ENCODE results near the gene RGS3.
A peak's percentile ranks its signal among the peaks of the same experiment; 100 is the strongest.

The RGS3 gene

DNA sequence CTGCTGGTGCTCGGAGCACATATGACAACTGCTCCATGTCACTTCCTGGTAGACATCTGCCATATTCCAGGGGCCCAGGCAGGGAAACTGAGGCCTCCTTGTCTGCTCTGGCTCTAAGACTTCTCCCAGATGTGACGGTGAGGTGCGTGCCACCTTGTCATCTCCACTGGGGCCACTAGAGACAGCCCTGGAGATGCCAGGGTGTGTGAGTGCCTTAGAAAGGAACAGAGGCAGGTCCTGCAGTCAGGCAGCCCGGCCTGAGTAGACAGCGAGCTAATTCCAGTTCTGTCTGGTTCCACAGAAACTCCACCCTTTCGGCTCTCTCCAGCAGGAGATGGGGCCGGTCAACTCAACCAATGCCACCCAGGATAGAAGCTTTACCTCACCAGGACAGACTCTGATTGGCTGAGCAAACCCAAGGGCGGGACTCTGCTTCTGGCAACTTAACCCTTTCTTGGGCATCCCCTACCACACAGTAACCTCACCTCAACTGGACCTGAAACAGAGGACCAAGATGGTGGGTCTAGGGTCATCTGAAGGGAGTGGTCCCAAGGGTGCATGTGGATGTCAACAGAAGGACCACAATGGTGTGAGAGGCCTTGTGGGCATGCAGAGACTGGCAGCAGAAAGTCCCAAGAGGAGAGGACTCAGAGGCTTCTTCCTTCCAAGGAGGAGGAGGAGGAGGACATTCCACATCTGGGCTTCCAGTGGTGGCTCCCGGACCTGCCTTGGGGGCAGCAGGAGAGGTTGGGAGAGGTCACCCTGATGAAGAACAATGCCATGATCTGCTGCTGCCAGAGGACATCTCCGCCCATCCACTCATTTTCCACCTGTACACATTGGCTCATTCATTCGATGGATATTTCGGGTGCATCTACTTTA is 77.7 kb downstream of the RGS3 start:
- Histone ChIP-seq H3K9me3 (no peaks in the 10 kb centered on the region), H3K4me1 (peaks cover 24% of the 10 kb centered on the region), H3K27me3 (no peaks in the 10 kb centered on the region), H3K4me3 (ENCODE audit: low read depth, low read length) (no peak overlapping the region), H3K36me3 (peaks cover 4% of the 10 kb centered on the region; the same call in 1 of the 2 replicates)
- TF ChIP-seq, protein P1, sequence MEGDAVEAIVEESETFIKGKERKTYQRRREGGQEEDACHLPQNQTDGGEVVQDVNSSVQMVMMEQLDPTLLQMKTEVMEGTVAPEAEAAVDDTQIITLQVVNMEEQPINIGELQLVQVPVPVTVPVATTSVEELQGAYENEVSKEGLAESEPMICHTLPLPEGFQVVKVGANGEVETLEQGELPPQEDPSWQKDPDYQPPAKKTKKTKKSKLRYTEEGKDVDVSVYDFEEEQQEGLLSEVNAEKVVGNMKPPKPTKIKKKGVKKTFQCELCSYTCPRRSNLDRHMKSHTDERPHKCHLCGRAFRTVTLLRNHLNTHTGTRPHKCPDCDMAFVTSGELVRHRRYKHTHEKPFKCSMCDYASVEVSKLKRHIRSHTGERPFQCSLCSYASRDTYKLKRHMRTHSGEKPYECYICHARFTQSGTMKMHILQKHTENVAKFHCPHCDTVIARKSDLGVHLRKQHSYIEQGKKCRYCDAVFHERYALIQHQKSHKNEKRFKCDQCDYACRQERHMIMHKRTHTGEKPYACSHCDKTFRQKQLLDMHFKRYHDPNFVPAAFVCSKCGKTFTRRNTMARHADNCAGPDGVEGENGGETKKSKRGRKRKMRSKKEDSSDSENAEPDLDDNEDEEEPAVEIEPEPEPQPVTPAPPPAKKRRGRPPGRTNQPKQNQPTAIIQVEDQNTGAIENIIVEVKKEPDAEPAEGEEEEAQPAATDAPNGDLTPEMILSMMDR (IDR thresholded peaks at IDR 0.05; ENCODE audit: low read depth, low read length), result no peak
- DNase-seq, result peak; percentile 81

- DNase-seq, result no peak
- Histone ChIP-seq H3K4me3 (ENCODE audit: low read depth, low read length) (no peak overlapping the region), H3K4me1 (peaks cover 16% of the 10 kb centered on the region), H3K36me3 (peaks cover 4% of the 10 kb centered on the region; the same call in 1 of the 2 replicates), H3K27me3 (no peaks in the 10 kb centered on the region), H3K9me3 (no peaks in the 10 kb centered on the region)
- TF ChIP-seq, protein P1 (IDR thresholded peaks at IDR 0.05; ENCODE audit: low read depth, low read length), result no peak
Observed at GRCh38 chr9:113542006-113542405, 78.5 kb downstream of the RGS3 start.

- Histone ChIP-seq H3K4me1 (peaks cover 9% of the 10 kb centered on the region), H3K9me3 (no peaks in the 10 kb centered on the region), H3K4me3 (ENCODE audit: low read depth, low read length) (no peak overlapping the region), H3K27me3 (no peaks in the 10 kb centered on the region), H3K36me3 (peaks cover 4% of the 10 kb centered on the region; the same call in 1 of the 2 replicates)
- DNase-seq, result no peak
- TF ChIP-seq, protein P1 (IDR thresholded peaks at IDR 0.05; ENCODE audit: low read depth, low read length), result no peak
Observed at GRCh38 chr9:113542741-113543140, 79.2 kb downstream of the RGS3 start.

- Histone ChIP-seq H3K27me3 (no peaks in the 10 kb centered on the region), H3K4me1 (peaks cover 9% of the 10 kb centered on the region), H3K9me3 (no peaks in the 10 kb centered on the region), H3K36me3 (peaks cover 4% of the 10 kb centered on the region; the same call in 1 of the 2 replicates), H3K4me3 (ENCODE audit: low read depth, low read length) (no peak overlapping the region)
- TF ChIP-seq, protein P1 (IDR thresholded peaks at IDR 0.05; ENCODE audit: low read depth, low read length), result no peak
- DNase-seq, result no peak
Observed at GRCh38 chr9:113543296-113543981, 79.9 kb downstream of the RGS3 start.

GRCh38 chr9:113543982-113544303 is 80.4 kb downstream of the RGS3 start:
- no peak for DNase-seq
- peaks cover 9% of the 10 kb centered on the region for H3K4me1 ChIP-seq
- TF ChIP-seq, protein P1 (IDR thresholded peaks at IDR 0.05; ENCODE audit: low read depth, low read length), result no peak
- H3K4me3 ChIP-seq (ENCODE audit: low read depth, low read length), result no peak overlapping the region
- H3K9me3 ChIP-seq, result no peaks in the 10 kb centered on the region
- peaks cover 4% of the 10 kb centered on the region; the same call in 1 of the 2 replicates for H3K36me3 ChIP-seq
- no peaks in the 10 kb centered on the region for H3K27me3 ChIP-seq

- DNase-seq, result no peak
- H3K4me3 ChIP-seq (ENCODE audit: low read depth, low read length), result no peak overlapping the region
- H3K27me3 ChIP-seq, result no peaks in the 10 kb centered on the region
- peaks cover 4% of the 10 kb centered on the region; the same call in 1 of the 2 replicates for H3K36me3 ChIP-seq
- peaks cover 9% of the 10 kb centered on the region for H3K4me1 ChIP-seq
- H3K9me3 ChIP-seq, result no peaks in the 10 kb centered on the region
- TF ChIP-seq, protein P1 (IDR thresholded peaks at IDR 0.05; ENCODE audit: low read depth, low read length), result no peak
Observed at GRCh38 chr9:113545068-113545467, 81.5 kb downstream of the RGS3 start.

All from BE2C (cell line).